Gastrocnemius medialis (tissue), 4 donors: ENCODE results near the gene TIPARP. TPM values are rescaled to one million over a fixed set of nuclear protein-coding genes. Genes with fewer than 3 reads are reported as not detected.

Source experiments
- ATAC-seq, 2 donors: fragments of 150-250 bp; one replicate each; pipeline ENCODE4 v1.9.1; 2016
- DNase-seq, 2 donors: peaks; one replicate each; pipeline ENCODE4 v3.0.0-alpha.2; 2019
- H3K27ac ChIP-seq, 4 donors: fragments of 200-600 bp; sonication (generic); 1 replicate in 1 of 4; 2 replicates in 3 of 4; pipeline ENCODE4 v1.5.1; 2016 to 2018; ENCODE audit warnings: mild to moderate bottlenecking in 2 of 4, moderate library complexity in 1 of 4
- H3K27me3 ChIP-seq, 3 donors: fragments of 200-600 bp; sonication (generic) in 2 of 3; 1 replicate in 1 of 3; 2 replicates in 2 of 3; pipeline versions ENCODE4 v1.5.1 to v1.6.0; 2016 to 2019; ENCODE audit warnings: mild to moderate bottlenecking in 1 of 3, moderate library complexity in 1 of 3
- H3K36me3 ChIP-seq, 2 donors: fragments of 200-600 bp; sonication (generic) in 1 of 2; one replicate each; pipeline ENCODE4 v1.5.1; 2017 to 2018
- H3K4me1 ChIP-seq, 2 donors: fragments of 200-600 bp; sonication (generic) in 1 of 2; one replicate each; pipeline ENCODE4 v1.5.1; 2016 to 2017; ENCODE audit warnings: mild to moderate bottlenecking in 2 of 2
- H3K4me3 ChIP-seq, 4 donors: fragments of 200-600 bp; sonication (generic) in 3 of 4; 1 replicate in 1 of 4; 2 replicates in 3 of 4; pipeline ENCODE4 v1.5.1; 2016 to 2019; ENCODE audit warnings: mild to moderate bottlenecking in 2 of 4
- H3K9me3 ChIP-seq, 3 donors: fragments of 200-600 bp; sonication (generic) in 2 of 3; 1 replicate in 1 of 3; 2 replicates in 2 of 3; pipeline ENCODE4 v1.5.1; 2016 to 2019
- CTCF ChIP-seq, 5 experiments: fragments of 450-650 bp in 3 of 5; fragments of 200-600 bp in 2 of 5; sonication (generic) in 2 of 5; IDR thresholded peaks in 4 of 5; conservative IDR thresholded peaks in 1 of 5; 1 replicate in 4 of 5; 2 replicates in 1 of 5; pipeline ENCODE4 v1.5.1; 2016 to 2019; ENCODE audit warnings: antibody characterized with exemption in 5 of 5, mild to moderate bottlenecking in 3 of 5, moderate library complexity in 3 of 5
- POLR2A ChIP-seq, 2 donors: fragments of 450-650 bp; IDR thresholded peaks; one replicate each; pipeline ENCODE4 v1.6.1; 2017; ENCODE audit warnings: antibody characterized with exemption in 2 of 2, mild to moderate bottlenecking in 2 of 2, moderate library complexity in 2 of 2
- in situ Hi-C, 4 donors: fragments of 200-750 bp; cut with MboI; loops; one replicate each; pipeline versions ENCODE4 v1.15.0 to v1.8.0; 2017; ENCODE audit warnings: low sequenced_read_pairs in 4 of 4
- intact Hi-C: fragments of 100-400 bp; cut with DNase I; formaldehyde crosslinking; loops from one replicate; pipeline ENCODE4 v1.15.1; 2023; ENCODE audit warnings: low total_unique reads
- total RNA-seq, 4 donors: library from RNA; depleted of rRNA; stranded (reverse); fragments of >200 nt; gene quantifications; one replicate each; pipeline versions ENCODE4 v1.1.0 to v1.2.3, GENCODE V29; 2016

Gene TIPARP
- total RNA-seq, 4 donors from 2014 or later, result 16.0 to 50.2 (median 31.7) TPM

- TF ChIP-seq CTCF (IDR thresholded peaks at IDR 0.05 in 4 of 5, conservative IDR thresholded peaks at IDR 0.05 in 1 of 5), result no peak
- TF ChIP-seq POLR2A (IDR thresholded peaks at IDR 0.05), result no peak
- Histone ChIP-seq H3K27me3 (no peaks in the 10 kb centered on the region), H3K27ac (no peak overlapping the region), H3K36me3 (peaks cover 0 to 24% of the 10 kb centered on the region in 2 donors), H3K4me1 (peaks cover 26% of the 10 kb centered on the region in 2 donors), H3K4me3 (no peak overlapping the region), H3K9me3 (no peaks in the 10 kb centered on the region)
- ATAC-seq (no peak), DNase-seq (no peak)
- in situ Hi-C loops (loop anchor here in 1 of 4 donors (25.0 kb wide), 1 partner anchor 395 kb away; no protein-coding TSS in a partner anchor), intact Hi-C loops (no loop called here)
Measured at GRCh38 chr3:156691920-156692319, 17.5 kb downstream of the TIPARP start.

GRCh38 chr3:156693166-156693565 lies 18.8 kb downstream of the TIPARP start:
- intact Hi-C loops (no loop called here), in situ Hi-C loops (loop anchor here in 1 of 4 donors (25.0 kb wide), 1 partner anchor 394 kb away; no protein-coding TSS in a partner anchor)
- Histone ChIP-seq H3K27me3 (no peaks in the 10 kb centered on the region), H3K4me3 (no peak overlapping the region), H3K27ac (no peak overlapping the region), H3K4me1 (peaks cover 21 to 26% of the 10 kb centered on the region in 2 donors), H3K9me3 (no peaks in the 10 kb centered on the region), H3K36me3 (peaks cover 0 to 32% of the 10 kb centered on the region in 2 donors)
- DNase-seq (no peak), ATAC-seq (no peak)
- TF ChIP-seq CTCF (IDR thresholded peaks at IDR 0.05 in 4 of 5, conservative IDR thresholded peaks at IDR 0.05 in 1 of 5) (no peak), POLR2A (IDR thresholded peaks at IDR 0.05) (no peak)

GRCh38 chr3:156694536-156694935 lies 20.1 kb downstream of the TIPARP start:
- DNase-seq (no peak), ATAC-seq (no peak)
- Histone ChIP-seq H3K27ac (no peak overlapping the region), H3K4me1 (peaks cover 21 to 26% of the 10 kb centered on the region in 2 donors), H3K36me3 (peaks cover 0 to 32% of the 10 kb centered on the region in 2 donors), H3K27me3 (no peaks in the 10 kb centered on the region), H3K4me3 (no peak overlapping the region), H3K9me3 (no peaks in the 10 kb centered on the region)
- intact Hi-C loops, result no loop called here
- TF ChIP-seq CTCF (IDR thresholded peaks at IDR 0.05 in 4 of 5, conservative IDR thresholded peaks at IDR 0.05 in 1 of 5), result no peak
- TF ChIP-seq POLR2A (IDR thresholded peaks at IDR 0.05), result no peak
- in situ Hi-C loops, result loop anchor here in 1 of 4 donors (25.0 kb wide), 1 partner anchor 393 kb away; no protein-coding TSS in a partner anchor

- H3K4me3 ChIP-seq, result no peak overlapping the region
- no peak for TF ChIP-seq POLR2A (IDR thresholded peaks at IDR 0.05)
- TF ChIP-seq CTCF (IDR thresholded peaks at IDR 0.05 in 4 of 5, conservative IDR thresholded peaks at IDR 0.05 in 1 of 5), result no peak
- intact Hi-C loops (no loop called here), in situ Hi-C loops (no loop called here)
- DNase-seq, result no peak
- peak; percentile 71 to 73 for ATAC-seq
- H3K36me3 ChIP-seq, result peaks cover 0 to 32% of the 10 kb centered on the region in 2 donors
- H3K4me1 ChIP-seq, result peaks cover 0 to 6% of the 10 kb centered on the region in 2 donors
- no peak overlapping the region for H3K27ac ChIP-seq
- no peaks in the 10 kb centered on the region for H3K27me3 ChIP-seq
- H3K9me3 ChIP-seq, result no peaks in the 10 kb centered on the region
Measured at GRCh38 chr3:156702367-156702766, 28.0 kb downstream of the TIPARP start.
